Skeletal muscle tissue (tissue), 4 donors: ENCODE data around the gene CCDC188. TPM values are rescaled to one million over a fixed set of nuclear protein-coding genes. Genes with fewer than 3 reads are reported as not detected.

ENCODE experiments used
- H3K27ac ChIP-seq: one replicate; pipeline ENCODE4 v1.7.0; 2013; ENCODE audit warnings: mild to moderate bottlenecking, low read depth, low read length, inconsistent platforms
- H3K27me3 ChIP-seq, 3 donors: one replicate each; pipeline ENCODE4 v1.7.0; 2013; ENCODE audit warnings: low read length in 3 of 3; ENCODE audit not compliant: control insufficient read depth in 3 of 3, insufficient read depth in 3 of 3
- H3K36me3 ChIP-seq, 3 donors: one replicate each; pipeline ENCODE4 v1.7.0; 2013; ENCODE audit warnings: low read length in 3 of 3; ENCODE audit not compliant: control insufficient read depth in 3 of 3, insufficient read depth in 3 of 3
- H3K4me1 ChIP-seq, 3 donors: one replicate each; pipeline ENCODE4 v1.7.0; 2013; ENCODE audit warnings: low read length in 3 of 3, mild to moderate bottlenecking in 3 of 3; ENCODE audit not compliant: control insufficient read depth in 3 of 3, insufficient read depth in 3 of 3
- H3K4me3 ChIP-seq, 3 donors: one replicate each; pipeline ENCODE4 v1.7.0; 2013; ENCODE audit warnings: low read length in 3 of 3
- H3K9ac ChIP-seq, 3 donors: one replicate each; pipeline ENCODE4 v1.7.0; 2013; ENCODE audit warnings: low read length in 3 of 3, mild to moderate bottlenecking in 3 of 3, moderate library complexity in 2 of 3, low read depth in 1 of 3
- H3K9me3 ChIP-seq, 3 donors: one replicate each; pipeline ENCODE4 v1.7.0; 2013; ENCODE audit warnings: low read length in 3 of 3; ENCODE audit not compliant: control insufficient read depth in 3 of 3
- total RNA-seq: library from RNA; depleted of rRNA; stranded (reverse); fragments of >200 nt; gene quantifications from one replicate; pipeline ENCODE4 v1.2.3, GENCODE V29; 2014
- donor health status: Osteomylitis.

CCDC188 gene
- total RNA-seq, 1 donor from 2014 or later, result not detected

- Histone ChIP-seq H3K4me1 (peaks cover 21 to 60% (median 36%) of the 10 kb centered on the region in 3 donors), H3K36me3 (peaks cover 40 to 53% (median 43%) of the 10 kb centered on the region in 3 donors), H3K9me3 (no peaks in the 10 kb centered on the region), H3K27ac (no peak overlapping the region), H3K4me3 (no peak overlapping the region), H3K9ac (no peak overlapping the region), H3K27me3 (no peaks in the 10 kb centered on the region)
Measured at GRCh38 chr22:20121856-20122415, 28.9 kb downstream of the CCDC188 start.

DNA sequence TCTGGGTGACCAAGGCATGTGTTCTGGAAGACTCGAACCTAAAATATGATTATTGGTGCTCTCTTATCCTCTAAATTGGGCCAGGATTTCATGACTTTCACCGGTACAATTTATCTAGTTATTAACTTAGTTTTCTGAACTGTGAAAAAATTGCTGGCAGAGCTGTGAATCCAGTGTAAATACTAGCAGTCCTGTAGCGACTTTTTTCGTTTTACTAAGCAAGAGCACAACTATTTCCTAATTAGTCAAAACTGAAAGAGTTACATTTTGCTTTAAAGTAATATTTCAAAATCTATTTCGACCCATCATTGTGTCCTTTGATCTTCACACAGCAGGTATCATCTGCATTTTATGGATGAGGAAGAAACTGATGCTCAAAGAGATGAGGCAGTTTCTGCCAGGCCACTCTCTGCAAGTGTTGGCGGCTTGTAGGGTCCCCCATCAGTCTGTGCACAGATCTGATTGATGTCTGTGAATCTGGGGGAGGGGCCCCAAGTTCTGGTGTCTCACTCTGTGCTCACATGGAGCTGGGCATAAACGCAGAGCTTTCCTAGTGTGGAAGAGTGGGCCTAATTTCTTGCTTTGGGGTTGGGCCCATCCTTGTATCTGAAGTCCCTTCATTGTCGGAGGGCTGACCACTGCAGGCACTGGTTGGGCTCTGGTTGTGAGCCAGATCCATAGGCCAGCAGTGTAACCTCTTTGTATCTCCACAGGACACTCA, 32.4 kb downstream of the CCDC188 start:
- H3K27ac ChIP-seq, result peak overlapping the region; percentile 3
- peaks cover 36 to 46% (median 45%) of the 10 kb centered on the region in 3 donors for H3K36me3 ChIP-seq
- peak overlapping the region; percentile 74 to 89 (median 86) for H3K9ac ChIP-seq
- no peaks in the 10 kb centered on the region for H3K9me3 ChIP-seq
- no peaks in the 10 kb centered on the region for H3K27me3 ChIP-seq
- peaks cover 29 to 57% (median 41%) of the 10 kb centered on the region in 3 donors for H3K4me1 ChIP-seq
- peak overlapping the region; percentile 76 to 83 (median 78) for H3K4me3 ChIP-seq

DNA sequence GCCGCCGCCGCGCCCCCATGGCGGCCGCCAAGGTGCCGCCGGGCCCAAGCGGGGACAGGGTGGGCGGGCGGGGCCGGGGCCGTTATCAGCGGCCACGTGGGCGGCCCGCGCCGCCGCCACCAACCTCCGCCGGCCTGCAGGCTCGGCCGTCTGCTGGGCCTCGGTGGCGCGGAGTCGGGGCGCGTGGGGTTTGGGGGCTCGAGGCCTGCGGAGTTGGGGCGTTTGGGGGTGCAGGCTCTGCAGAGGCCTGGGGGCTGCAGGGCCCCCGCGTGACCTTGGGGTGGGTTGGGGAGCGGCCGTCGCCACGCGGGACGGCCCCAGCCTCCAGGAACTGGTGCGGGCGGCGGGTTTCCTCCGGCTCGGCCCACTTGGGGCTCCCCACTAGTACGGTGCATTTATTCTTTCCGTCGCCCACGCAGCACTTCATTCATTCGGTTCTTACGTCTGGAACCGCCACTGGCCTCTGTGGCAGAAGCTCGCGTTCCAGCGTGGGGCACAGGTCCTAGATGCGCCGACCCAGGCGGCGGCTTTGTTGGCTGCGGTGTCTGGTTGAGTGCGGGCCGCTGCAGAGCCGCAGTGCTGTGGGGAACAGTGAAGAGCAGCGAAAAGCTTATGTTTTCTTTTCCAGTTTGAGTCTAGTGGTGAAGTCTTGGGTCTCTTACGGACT, 33.1 kb downstream of the CCDC188 start:
- Histone ChIP-seq H3K9ac (peak overlapping the region; percentile 74 to 89 (median 86)), H3K36me3 (peaks cover 41 to 51% (median 48%) of the 10 kb centered on the region in 3 donors), H3K27ac (peak overlapping the region; percentile 3), H3K4me3 (peak overlapping the region; percentile 76 to 83 (median 78)), H3K9me3 (no peaks in the 10 kb centered on the region), H3K27me3 (no peaks in the 10 kb centered on the region), H3K4me1 (peaks cover 29 to 56% (median 41%) of the 10 kb centered on the region in 3 donors)

GRCh38 chr22:20116951-20117632, 33.8 kb downstream of the CCDC188 start, which contains the start of gene TRMT2A:
TRMT2A (minus strand) TSS chr22:20117226; CDS start chr22:20116906, 320 bp downstream.
- Histone ChIP-seq H3K36me3 (peaks cover 46 to 52% (median 50%) of the 10 kb centered on the region in 3 donors), H3K4me1 (peaks cover 29 to 59% (median 42%) of the 10 kb centered on the region in 3 donors), H3K9me3 (no peaks in the 10 kb centered on the region), H3K27ac (peak within 1 kb of the TSS; percentile 93), H3K9ac (peak within 1 kb of the TSS; percentile 90 to 96 (median 94)), H3K4me3 (peak within 1 kb of the TSS; percentile 86 to 98 (median 89)), H3K27me3 (no peaks in the 10 kb centered on the region)

DNA sequence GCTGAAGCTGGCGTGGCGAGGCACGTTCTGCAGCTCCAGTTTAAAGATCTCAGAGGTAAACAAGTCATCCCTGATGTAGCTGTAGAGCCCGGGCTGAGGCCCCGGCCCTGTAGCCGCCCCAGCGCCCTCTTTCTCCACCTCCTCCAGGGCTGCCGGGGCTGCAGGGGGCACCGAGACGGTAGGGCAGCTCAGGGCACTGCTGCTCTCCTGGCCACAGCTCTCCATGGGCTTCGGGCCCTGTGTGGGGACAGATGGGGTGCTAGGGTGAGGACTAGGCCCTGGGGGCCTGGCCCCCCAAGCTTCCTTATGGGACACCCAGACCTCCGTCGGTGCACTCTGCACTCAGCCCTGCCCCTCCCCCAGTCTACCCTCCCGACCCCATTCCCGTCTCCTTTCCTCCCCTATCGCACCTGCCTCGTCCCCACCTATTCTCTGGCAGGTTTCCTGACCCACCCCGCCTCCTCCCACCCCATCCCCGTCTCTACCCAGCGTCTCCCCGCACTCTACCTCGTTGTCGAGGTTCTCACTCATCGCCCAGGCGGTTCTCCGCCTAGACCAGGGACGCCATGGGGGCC, 34.4 kb downstream of the CCDC188 start:
- Histone ChIP-seq H3K4me3 (peak overlapping the region; percentile 86 to 98 (median 89)), H3K9ac (peak overlapping the region; percentile 90 to 96 (median 94)), H3K4me1 (peaks cover 29 to 65% (median 47%) of the 10 kb centered on the region in 3 donors), H3K27ac (peak overlapping the region; percentile 93), H3K9me3 (no peaks in the 10 kb centered on the region), H3K36me3 (peaks cover 46 to 50% (median 49%) of the 10 kb centered on the region in 3 donors), H3K27me3 (no peaks in the 10 kb centered on the region)

DNA sequence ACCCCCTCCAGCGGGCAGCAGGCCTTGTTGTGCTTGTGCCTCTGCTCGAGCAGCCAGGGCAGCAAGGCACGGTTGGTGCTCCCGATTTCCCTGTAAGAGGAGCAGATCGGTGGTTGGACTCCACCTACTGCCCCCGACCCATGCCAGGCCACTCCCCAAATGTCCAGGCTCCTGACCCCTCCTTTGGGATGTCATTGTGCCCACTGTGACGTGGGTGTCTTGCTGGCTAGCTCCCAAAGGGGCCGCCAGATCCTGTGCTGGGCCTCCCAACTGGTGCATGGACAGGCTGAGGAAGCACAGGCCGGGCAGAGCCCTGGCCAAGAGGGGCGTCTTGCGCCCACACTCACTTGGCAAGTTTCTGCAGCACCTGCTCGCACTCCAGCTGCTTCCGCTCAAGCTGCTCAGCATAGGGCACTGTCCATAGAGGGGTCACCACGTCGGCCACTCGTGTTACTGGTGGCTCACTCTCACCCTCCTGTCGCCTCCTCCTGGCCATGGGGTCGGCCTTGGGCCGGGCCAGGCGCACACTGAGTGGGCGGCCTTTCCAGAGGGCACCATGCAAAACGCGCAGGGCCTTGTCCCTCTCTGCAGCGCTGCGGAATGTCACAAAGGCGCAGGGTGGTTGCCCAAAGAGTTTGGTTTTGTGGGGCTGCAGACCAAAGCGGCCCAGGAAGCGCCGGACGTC, 35.0 kb downstream of the CCDC188 start, which contains the start of gene RANBP1:
Gene RANBP1, plus strand, starts transcription at position 414 of the 685 bp plus-strand sequence. Its CDS starts 81 bp downstream, at position 495.
- H3K9ac ChIP-seq, result peak within 1 kb of the TSS; percentile 90 to 96 (median 94)
- H3K27me3 ChIP-seq, result no peaks in the 10 kb centered on the region
- H3K4me1 ChIP-seq, result peaks cover 29 to 64% (median 50%) of the 10 kb centered on the region in 3 donors
- H3K27ac ChIP-seq, result peak within 1 kb of the TSS; percentile 93
- peaks cover 49 to 51% (median 50%) of the 10 kb centered on the region in 3 donors for H3K36me3 ChIP-seq
- H3K9me3 ChIP-seq, result no peaks in the 10 kb centered on the region
- peak within 1 kb of the TSS; percentile 86 to 98 (median 89) for H3K4me3 ChIP-seq

DNA sequence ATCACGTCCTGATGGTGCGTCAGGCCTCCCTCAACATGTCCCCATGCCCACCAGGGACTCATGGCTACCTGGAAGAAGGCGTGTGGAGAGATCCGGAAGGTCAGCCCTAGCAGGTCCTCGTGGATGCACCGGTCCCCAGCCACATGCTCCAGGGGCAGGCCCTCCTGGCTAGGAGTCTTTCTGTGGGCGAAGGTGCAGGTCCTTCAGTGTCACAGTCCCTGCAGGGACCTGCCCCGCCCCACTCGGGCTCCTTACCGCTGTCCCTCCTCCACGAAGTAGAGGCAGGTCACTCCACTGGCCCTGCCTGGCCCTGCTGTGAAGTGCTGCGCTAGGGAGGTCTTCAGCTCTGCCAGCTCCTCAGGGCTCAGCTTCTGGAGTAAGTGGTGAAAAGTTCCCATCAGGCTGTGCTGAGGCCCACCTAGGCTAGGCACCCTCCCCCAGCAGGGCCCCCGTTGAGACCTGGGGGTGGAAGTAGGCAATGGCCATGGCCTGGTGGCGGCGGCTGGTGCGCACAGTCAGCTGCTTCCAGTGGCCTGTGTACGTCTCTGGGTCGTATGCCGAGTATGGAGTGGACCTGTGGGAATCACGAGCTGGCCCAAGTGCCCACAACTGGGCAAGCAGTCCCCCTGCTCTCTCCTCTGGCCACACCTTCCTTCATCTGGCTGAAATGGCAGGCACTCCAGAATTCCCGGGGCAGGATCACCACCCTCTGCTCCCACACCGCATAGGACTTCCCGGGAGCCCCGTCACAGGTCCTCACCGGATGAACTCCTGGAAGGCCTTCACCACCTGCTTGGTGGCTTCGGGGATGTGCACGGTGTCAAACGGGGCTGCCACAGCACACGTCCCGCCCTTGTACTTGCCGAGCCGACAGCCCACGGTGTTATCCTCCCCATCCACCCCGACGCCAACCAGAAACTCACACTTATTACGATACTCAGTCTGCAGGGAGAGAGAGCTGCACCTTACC, 36.1 kb downstream of the CCDC188 start:
- no peak overlapping the region for H3K27ac ChIP-seq
- H3K27me3 ChIP-seq, result no peaks in the 10 kb centered on the region
- peak overlapping the region in 1 of 3 donors; percentile 29 for H3K4me3 ChIP-seq
- peaks cover 29 to 53% (median 46%) of the 10 kb centered on the region in 3 donors for H3K4me1 ChIP-seq
- H3K9ac ChIP-seq, result peak overlapping the region in 2 of 3 donors; percentile 57 to 96
- no peaks in the 10 kb centered on the region for H3K9me3 ChIP-seq
- H3K36me3 ChIP-seq, result peaks cover 47 to 51% (median 50%) of the 10 kb centered on the region in 3 donors

DNA sequence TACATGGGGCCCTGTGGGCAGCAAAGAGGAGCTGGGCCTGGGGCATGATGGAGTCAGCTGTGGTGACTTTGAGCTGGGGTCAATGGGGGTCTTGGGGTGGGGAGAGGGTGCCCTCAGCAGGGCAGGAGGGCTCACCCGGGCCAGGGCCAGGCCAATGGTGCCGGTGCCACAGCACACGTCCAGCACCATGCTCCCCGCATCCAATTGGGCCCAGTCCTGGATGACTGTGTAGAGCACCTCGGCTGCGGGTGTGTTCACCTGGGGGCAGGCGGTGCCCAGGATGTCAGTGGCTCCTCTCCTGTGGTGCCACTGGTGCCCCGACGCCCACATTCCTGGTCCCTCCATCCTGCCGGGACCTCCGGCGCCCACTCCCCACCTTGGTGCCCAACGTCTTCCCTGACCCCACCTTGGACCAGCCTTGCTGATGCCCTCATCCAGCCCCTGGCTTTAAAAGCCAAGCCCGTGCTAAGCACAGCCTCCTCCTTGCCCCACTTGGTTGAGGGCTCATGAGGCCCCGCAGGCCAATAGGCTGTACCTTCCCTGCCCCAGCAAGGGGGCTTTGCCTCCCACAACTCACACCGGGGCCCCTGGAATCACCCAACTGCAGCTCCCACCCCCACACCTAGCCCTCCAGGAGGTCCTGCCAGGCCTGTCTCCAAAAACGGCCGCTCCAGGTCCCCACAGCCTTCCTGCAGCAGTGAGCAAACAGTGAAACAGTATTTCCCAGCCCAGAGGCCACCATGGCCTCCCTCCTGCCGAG, 37.1 kb downstream of the CCDC188 start:
- H3K27me3 ChIP-seq, result no peaks in the 10 kb centered on the region
- H3K9me3 ChIP-seq, result no peaks in the 10 kb centered on the region
- H3K4me3 ChIP-seq, result no peak overlapping the region
- no peak overlapping the region for H3K9ac ChIP-seq
- H3K4me1 ChIP-seq, result peaks cover 23 to 45% (median 38%) of the 10 kb centered on the region in 3 donors
- peaks cover 49 to 59% (median 56%) of the 10 kb centered on the region in 3 donors for H3K36me3 ChIP-seq
- no peak overlapping the region for H3K27ac ChIP-seq
